ENCODE data around the gene PRR16.
A peak's percentile ranks its signal among the peaks of the same experiment; 100 is the strongest.

The PRR16 gene

DNA sequence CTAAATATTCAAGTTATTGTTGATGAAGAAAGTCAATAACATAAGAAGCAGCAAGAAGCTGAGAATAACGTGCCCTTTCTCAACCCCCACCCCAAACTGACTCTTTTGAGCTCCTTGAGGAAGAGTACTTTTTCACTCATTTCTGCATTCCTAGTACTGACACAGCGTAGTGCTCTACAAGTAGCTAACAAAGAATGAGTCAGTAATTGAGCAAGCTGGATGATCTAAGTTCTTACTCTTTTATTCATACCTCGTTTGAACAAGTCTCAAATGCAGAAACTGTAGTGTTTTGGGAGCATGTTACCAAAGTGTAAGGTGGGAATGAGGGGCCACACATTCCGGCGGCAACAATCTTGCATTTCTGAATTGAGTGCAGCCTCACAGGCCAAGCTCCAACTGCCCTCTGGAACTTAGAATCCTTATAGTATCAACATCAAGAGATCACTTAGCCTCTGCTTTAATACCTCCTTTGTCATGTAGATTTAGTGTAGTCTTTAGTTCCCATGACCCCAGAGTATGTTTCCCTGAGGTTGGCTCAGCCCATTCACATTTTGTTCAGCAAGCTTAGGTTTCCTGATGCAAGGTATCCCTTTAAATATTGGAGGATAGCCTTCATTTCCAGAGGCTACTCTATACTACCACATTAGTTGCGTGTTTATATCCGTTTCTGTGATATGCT, 152.0 kb downstream of the PRR16 start:
- intact Hi-C loops (cut with DNase I): no loop called here
- DNase-seq: no peak

GRCh38 chr5:120621339-120621738, 157.2 kb downstream of the PRR16 start:
- intact Hi-C loops (cut with DNase I): no loop called here
- DNase-seq: no peak

DNA sequence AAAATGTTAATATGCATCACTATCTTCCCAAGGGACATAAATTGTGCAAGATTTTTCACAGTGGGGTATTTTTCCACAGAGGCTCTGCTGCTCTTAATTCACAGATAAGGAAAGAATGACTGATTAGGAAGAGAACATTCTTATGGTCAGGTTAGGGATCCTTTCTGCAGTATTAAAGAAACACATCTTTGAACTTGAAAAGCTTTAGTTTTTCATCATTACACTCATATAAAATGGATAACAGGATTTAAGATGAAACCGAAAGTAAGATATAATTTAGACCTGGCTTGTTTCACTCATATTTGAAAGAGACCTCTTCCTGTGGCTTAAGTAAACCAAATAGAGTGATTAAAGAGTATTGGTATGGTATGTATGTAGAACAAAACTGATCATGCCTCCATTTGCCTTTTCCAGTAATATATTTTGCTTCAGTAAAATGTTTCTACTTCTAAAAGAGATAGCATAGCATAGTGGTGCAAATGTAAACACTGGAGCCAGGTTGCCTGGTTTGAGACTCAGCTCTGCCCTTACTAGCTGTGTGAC, 160.0 kb downstream of the PRR16 start:
- intact Hi-C loops (cut with DNase I): no loop called here
- no peak for DNase-seq

DNA sequence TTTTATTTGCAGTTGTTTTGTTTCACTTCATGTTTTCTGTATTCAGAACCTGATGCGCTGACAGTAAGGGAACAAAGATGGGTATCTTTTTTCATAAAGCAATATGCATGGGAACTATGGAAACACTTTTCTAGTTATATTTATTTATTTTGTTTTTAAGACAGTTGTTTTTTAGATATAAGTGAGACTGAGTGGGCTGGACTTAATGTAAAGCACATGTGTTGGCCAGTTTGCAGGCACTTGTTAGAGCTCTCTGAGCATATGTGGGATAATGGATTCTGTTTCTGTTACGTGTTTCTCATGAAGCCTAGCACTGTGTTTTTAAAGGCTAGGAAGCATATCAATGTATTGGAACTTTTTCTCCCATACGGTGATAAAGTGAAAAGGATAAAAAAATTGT, 164.1 kb downstream of the PRR16 start:
- DNase-seq: no peak
- intact Hi-C loops (cut with DNase I): no loop called here

- intact Hi-C loops (cut with DNase I): no loop called here
- no peak for DNase-seq
These were observed 166.4 kb downstream of the PRR16 start for GRCh38 chr5:120630550-120630949.

DNA sequence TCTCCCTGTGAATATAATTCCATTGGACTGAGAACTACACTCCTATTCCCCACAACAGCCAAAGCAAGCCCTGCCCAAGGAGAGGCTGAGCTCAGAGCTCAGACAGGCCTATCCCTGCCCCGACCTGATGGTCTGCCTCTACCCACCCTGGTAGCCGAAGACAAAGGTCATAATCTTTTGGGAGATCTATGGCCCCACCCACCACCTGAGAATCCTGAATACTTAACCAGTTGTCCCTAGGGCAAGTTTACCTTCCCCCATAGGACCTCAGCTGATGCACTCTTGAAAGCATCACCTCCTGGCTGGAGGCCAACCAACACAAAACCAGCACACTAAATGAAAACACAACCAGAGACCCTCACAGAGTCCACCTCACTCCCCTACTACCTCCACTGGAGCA, 167.5 kb downstream of the PRR16 start:
- intact Hi-C loops (cut with DNase I): no loop called here
- no peak for DNase-seq

- intact Hi-C loops (cut with DNase I): no loop called here
- no peak for DNase-seq
These were observed 168.3 kb downstream of the PRR16 start for GRCh38 chr5:120632430-120632829.

DNA sequence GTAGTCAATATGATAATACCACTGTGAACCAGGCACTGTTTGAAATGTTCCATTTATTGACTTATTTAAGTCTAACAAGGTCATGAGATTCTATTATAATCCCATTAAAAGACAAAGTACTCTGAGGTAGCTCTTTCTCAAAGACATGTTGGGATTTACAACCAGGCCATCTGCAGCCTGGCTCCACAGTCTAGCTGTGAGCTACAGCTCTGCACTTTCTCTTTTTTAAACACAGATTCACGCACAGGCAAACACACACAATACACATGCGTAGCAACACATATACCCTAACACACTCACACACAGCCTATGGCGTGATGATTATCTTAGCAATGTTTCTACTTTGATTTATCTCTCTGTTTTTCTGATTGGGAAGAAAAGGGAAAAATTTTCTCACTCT, 174.3 kb downstream of the PRR16 start:
- no peak for DNase-seq
- intact Hi-C loops (cut with DNase I): no loop called here

DNA sequence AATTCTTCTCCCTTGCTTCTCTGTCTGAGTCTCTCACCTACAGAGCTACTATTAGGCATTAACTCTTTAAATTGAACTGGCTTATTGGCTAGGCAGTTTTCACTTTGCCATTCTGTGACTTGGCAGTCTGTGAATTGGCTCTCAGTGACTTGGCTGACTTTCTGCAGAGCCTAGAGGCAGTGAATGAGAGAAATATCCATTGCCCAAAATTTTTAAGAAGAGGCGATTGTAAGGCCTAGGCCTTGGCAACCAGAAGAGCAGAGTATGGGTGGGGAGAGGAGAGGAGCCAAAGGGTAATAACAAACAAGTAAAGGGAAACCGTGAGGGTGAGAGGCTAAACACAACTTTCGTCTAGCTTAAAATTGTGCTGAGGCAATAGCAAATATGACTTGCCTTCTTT, 176.7 kb downstream of the PRR16 start:
- intact Hi-C loops (cut with DNase I): no loop called here
- DNase-seq: peak in 3 of 42 donors; percentile 3 to 40 (median 11)

GRCh38 chr5:120644516-120644915, 180.4 kb downstream of the PRR16 start:
- DNase-seq: no peak
- intact Hi-C loops (cut with DNase I): no loop called here

- peak in 21 of 42 donors; percentile 3 to 57 (median 23) for DNase-seq
These were observed 191.8 kb downstream of the PRR16 start for GRCh38 chr5:120655828-120656435.

GRCh38 chr5:120657104-120657503, 193.0 kb downstream of the PRR16 start:
- intact Hi-C loops (cut with DNase I): no loop called here
- no peak for DNase-seq

More at GRCh38 chr5:120655828-120656435, 191.8 kb downstream of the PRR16 start:
- intact Hi-C loops (cut with DNase I): no loop called here

GRCh38 chr5:120677481-120677880, 213.4 kb downstream of the PRR16 start:
- intact Hi-C loops (cut with DNase I): no loop called here
- DNase-seq: no peak

- intact Hi-C loops (cut with DNase I): no loop called here
- no peak for DNase-seq
These were observed 214.2 kb downstream of the PRR16 start for GRCh38 chr5:120678279-120678678.

DNA sequence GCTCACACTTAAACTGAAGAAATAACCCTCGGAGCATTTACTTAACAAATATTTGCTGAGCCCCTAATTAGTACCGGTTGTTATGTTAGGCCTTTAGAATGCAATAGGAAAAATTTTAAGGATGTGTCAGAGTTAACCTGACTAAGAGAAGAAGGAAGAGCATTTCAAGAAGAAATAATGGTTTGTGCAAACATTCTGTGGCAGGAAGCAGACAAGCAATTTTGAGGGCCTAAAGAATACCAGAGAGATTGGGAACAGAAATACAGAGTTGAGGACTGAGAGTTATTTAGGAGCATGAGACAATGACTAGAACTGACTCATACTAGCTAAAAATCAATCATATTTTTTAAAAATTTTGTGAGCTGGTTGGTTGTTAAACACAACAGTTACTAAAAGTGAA, 218.8 kb downstream of the PRR16 start:
- DNase-seq: no peak
- intact Hi-C loops (cut with DNase I): no loop called here

- intact Hi-C loops (cut with DNase I): no loop called here
- DNase-seq: no peak
These were observed 219.5 kb downstream of the PRR16 start for GRCh38 chr5:120683580-120683979.

- no peak for DNase-seq
- intact Hi-C loops (cut with DNase I): no loop called here
These were observed 220.1 kb downstream of the PRR16 start for GRCh38 chr5:120684213-120684612.

DNA sequence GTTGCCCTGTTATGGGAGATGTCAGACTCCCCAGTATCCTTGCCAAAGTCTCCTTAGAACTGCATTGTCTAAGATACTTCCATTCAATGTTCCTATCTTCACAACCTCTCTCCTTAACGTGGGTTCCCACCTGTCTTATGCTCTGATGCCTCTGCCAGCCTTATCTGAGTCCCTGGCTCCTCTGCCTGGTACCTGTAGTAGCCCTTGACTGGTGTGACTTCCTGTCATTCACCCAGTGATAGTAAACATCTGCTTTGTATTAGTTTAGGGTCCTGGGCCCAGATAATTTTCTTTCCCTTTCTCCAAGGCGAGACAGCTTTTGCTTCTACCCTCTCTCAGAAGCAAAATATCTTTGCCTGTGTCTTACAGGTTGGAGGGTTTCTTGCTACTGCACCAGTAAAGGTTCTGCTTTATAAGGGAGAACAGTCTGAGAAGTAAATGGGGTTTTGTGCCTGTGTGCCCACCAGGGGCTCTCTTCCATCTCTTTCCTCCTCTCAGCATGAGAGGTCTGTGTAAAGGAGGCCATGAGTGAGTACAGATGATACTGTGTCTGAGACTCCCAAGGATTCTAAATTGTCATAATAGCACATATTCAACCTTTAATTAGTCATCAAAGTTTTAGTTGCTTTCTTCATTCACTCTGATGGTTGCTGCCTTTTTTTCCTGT, 220.8 kb downstream of the PRR16 start:
- intact Hi-C loops (cut with DNase I): no loop called here
- no peak for DNase-seq

GRCh38 chr5:120690621-120691407, 226.7 kb downstream of the PRR16 start:
- intact Hi-C loops (cut with DNase I): no loop called here
- peak in 1 of 42 donors; percentile 7 for DNase-seq

- intact Hi-C loops (cut with DNase I): no loop called here
- DNase-seq: no peak
These were observed 228.2 kb downstream of the PRR16 start for GRCh38 chr5:120692325-120692724.
